Measurements from ENCODE around the gene PLCG1. TPM values are rescaled to one million over a fixed set of nuclear protein-coding genes. Genes with fewer than 3 reads are reported as not detected.

The PLCG1 gene
- total and polyA plus RNA-seq, 2 of the 8 experiments (the other 6 are each of a cell fraction or from before 2014, with no cell fraction given): 103 to 154 TPM

GRCh38 chr20:41119614-41120561, 17.5 kb upstream of the PLCG1 start:
- H3K4me2 ChIP-seq (ENCODE audit: insufficient read depth in 1 of 2, low read depth in 2 of 2, low read length in 2 of 2): no peak overlapping the region
- H2BK120ac ChIP-seq (replicated peaks; ENCODE audit: low read depth, low read length): no peak overlapping the region
- no peaks in the 10 kb centered on the region for H3K23me2 ChIP-seq (ENCODE audit: low read depth, low read length)
- H3K27me3 ChIP-seq (replicated peaks in 1 of 4; ENCODE audit: control insufficient read depth in 3 of 4, extremely low read depth in 1 of 4, insufficient read depth in 3 of 4, low read length in 3 of 4): no peaks in the 10 kb centered on the region
- no peak overlapping the region for H3K23ac ChIP-seq (ENCODE audit: insufficient read length)
- no peak overlapping the region for H3K27ac ChIP-seq (ENCODE audit: low read depth, low read length)
- no peak overlapping the region for H4K91ac ChIP-seq (replicated peaks; ENCODE audit: insufficient read length, low read length)
- H3K4me1 ChIP-seq (replicated peaks in 1 of 4; ENCODE audit: control insufficient read depth in 3 of 4, insufficient read depth in 4 of 4, low read length in 3 of 4): no peaks in the 10 kb centered on the region
- no peaks in the 10 kb centered on the region for H3K79me1 ChIP-seq (ENCODE audit: low read depth, low read length)
- H2BK15ac ChIP-seq (ENCODE audit: low read length): no peak overlapping the region
- WGBS, 2 experiments (ENCODE audit: extremely low coverage in 1 of 2, insufficient coverage in 1 of 2, insufficient read length in 1 of 2, insufficient replicate concordance in 2 of 2, low coverage in 1 of 2, low lambda C conversion rate in 2 of 2, missing lambda C conversion rate in 1 of 2): 92% methylated on average over 7 of the region's 7 CpGs; no CpG with 5 or more reads in 1 of the 2 experiments
- 0 out of 4 replicates have a peak, but pooled peaks cover 0 to 2% of the 10 kb centered on the region in 2 experiments for H3K9me3 ChIP-seq (ENCODE audit: insufficient read depth in 2 of 2, low read depth in 1 of 2, low read length in 1 of 2)
- POLR2A ChIA-PET (ENCODE audit: partially characterized antibody): interaction anchor here (0.7 to 1.3 kb wide), 4 partner anchors 9 to 24 kb away, joined by 3 to 4 read pairs (median 3); no protein-coding TSS in a partner anchor
- H3K14ac ChIP-seq (ENCODE audit: insufficient read length): no peak overlapping the region
- FAIRE-seq (no peak), DNase-seq (ENCODE audit: low read depth in 1 of 2, low spot score in 2 of 2) (no peak)
- no peak overlapping the region for H3K9ac ChIP-seq (replicated peaks in 1 of 4; ENCODE audit: extremely low read depth in 1 of 4, low read depth in 3 of 4, low read length in 3 of 4)
- H3K4ac ChIP-seq (replicated peaks; ENCODE audit: insufficient read length, low read depth, low read length): no peak overlapping the region
- H4K20me1 ChIP-seq (replicated peaks in 1 of 2; ENCODE audit: control insufficient read depth in 1 of 2, insufficient read depth in 2 of 2, low read length in 2 of 2): peaks cover 0 to 1% of the 10 kb centered on the region in 2 experiments
- no peak overlapping the region for H2AFZ ChIP-seq (ENCODE audit: low read length)
- no peak overlapping the region for H2BK12ac ChIP-seq (ENCODE audit: low read depth, low read length)
- H2AK5ac ChIP-seq (ENCODE audit: low read depth, low read length): no peak overlapping the region
- H3K56ac ChIP-seq (replicated peaks; ENCODE audit: insufficient read length, low read depth, low read length): no peak overlapping the region
- no peak overlapping the region for H3K4me3 ChIP-seq (ENCODE audit: extremely low read depth in 1 of 4, insufficient read depth in 2 of 4, low read depth in 3 of 4, low read length in 4 of 4)
- no peak overlapping the region for H4K5ac ChIP-seq (ENCODE audit: insufficient read length, low read depth, low read length)
- H3K36me3 ChIP-seq (ENCODE audit: control insufficient read depth in 2 of 4, insufficient read depth in 4 of 4, low read length in 3 of 4): peaks cover 30 to 96% (median 67%) of the 10 kb centered on the region in 4 experiments
- CTCF ChIA-PET (ENCODE audit: partially characterized antibody): interaction anchor here (0.5 to 3.6 kb wide), 9 partner anchors 14 to 152 kb away, joined by 3 to 14 read pairs (median 3); no protein-coding TSS in a partner anchor
- H2BK5ac ChIP-seq (ENCODE audit: low read depth, low read length): no peak overlapping the region
- H4K8ac ChIP-seq (ENCODE audit: extremely low read depth, insufficient read depth, low read length): no peak overlapping the region
- no peak overlapping the region for H3K18ac ChIP-seq (ENCODE audit: extremely low read depth, low read length)
- H3K79me2 ChIP-seq (ENCODE audit: control insufficient read depth in 1 of 2, insufficient read depth in 2 of 2, low read length in 2 of 2): no peaks in the 10 kb centered on the region
- H2BK20ac ChIP-seq (ENCODE audit: low read length): no peak overlapping the region
- no peak for TF ChIP-seq SRF (IDR thresholded peaks at IDR 0.05; ENCODE audit: low read depth, low read length)
- TF ChIP-seq TCF12 (IDR thresholded peaks at IDR 0.05; ENCODE audit: low read depth, low read length): no peak
- no peak for TF ChIP-seq RNF2 (IDR thresholded peaks at IDR 0.05; ENCODE audit: borderline replicate concordance, low read depth, low read length, missing control alignments, poor library complexity, severe bottlenecking)
- TF ChIP-seq, protein P1, sequence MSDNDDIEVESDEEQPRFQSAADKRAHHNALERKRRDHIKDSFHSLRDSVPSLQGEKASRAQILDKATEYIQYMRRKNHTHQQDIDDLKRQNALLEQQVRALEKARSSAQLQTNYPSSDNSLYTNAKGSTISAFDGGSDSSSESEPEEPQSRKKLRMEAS (IDR thresholded peaks at IDR 0.05): no peak
- TF ChIP-seq SIRT6 (IDR thresholded peaks at IDR 0.05; ENCODE audit: low read length): no peak
- no peak for TF ChIP-seq BRCA1 (IDR thresholded peaks at IDR 0.05; ENCODE audit: low read depth, low read length)
- TF ChIP-seq CBX8 (IDR thresholded peaks at IDR 0.05; ENCODE audit: borderline replicate concordance, low read depth, low read length): no peak
- TF ChIP-seq SIN3A (conservative IDR thresholded peaks at IDR 0.05 in 1 of 2, IDR thresholded peaks at IDR 0.05 in 1 of 2; ENCODE audit: low read depth in 1 of 2, low read length in 2 of 2): no peak
- TF ChIP-seq TAF7 (optimal IDR thresholded peaks at IDR 0.05; ENCODE audit: borderline replicate concordance, low read depth, low read length): no peak
- no peak for TF ChIP-seq CBX5 (IDR thresholded peaks at IDR 0.05; ENCODE audit: low read depth, low read length)
- TF ChIP-seq JUN (IDR thresholded peaks at IDR 0.05; ENCODE audit: low read depth, low read length): no peak
